NCI-H1105 treated with DMSO at 0.1 percent for 48 hours (cell line): ENCODE measurements around the gene FGF19.
"Not testable (repeated sequence)": the region's sequence is repeated elsewhere in the genome, so short reads cannot be mapped to it uniquely, and the experiment has no call there.

Experiments
- DNase-seq: peaks from one replicate; lab custom pipeline; 2025; lab: John Stamatoyannopoulos, UW

The FGF19 gene

DNA sequence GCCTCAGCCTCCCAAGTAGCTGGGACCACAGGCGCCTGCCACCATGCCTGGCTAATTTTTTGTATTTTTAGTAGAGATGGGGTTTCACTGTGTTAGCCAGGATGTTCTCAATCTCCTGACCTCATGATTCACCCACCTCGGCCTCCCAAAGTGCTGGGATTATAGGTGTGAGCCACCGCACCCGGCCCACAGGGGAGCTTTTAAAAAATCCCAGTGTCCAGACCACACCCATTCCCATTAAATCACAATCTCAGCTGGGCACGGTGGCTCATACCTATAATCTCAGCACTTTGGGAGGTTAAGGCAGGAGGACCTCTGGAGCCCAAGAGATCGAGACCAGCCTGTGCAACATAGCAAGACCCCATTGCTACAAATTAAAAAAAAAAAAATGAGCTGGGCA, 7.8 kb downstream of the FGF19 start:
- not testable (repeated sequence) for DNase-seq

DNA sequence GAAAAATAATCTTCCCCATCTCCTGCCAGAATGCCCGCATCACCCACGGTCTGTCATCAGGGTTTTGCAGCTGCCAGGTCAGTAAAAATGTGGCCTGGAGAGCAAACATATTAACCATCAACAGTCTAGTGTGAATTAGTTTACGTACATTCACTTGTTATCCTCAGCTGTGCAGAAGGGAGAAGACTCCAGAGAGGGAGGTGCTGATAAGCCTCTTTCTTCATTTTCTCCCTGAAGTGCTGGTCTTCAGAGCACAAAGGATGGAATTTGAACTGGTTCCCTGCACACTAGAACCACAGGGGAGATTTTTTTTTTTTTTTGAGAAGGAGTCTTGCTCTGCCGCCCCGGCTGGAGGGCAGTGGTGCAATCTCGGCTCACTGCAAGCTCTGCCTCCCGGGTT, 8.2 kb downstream of the FGF19 start:
- no peak for DNase-seq

DNA sequence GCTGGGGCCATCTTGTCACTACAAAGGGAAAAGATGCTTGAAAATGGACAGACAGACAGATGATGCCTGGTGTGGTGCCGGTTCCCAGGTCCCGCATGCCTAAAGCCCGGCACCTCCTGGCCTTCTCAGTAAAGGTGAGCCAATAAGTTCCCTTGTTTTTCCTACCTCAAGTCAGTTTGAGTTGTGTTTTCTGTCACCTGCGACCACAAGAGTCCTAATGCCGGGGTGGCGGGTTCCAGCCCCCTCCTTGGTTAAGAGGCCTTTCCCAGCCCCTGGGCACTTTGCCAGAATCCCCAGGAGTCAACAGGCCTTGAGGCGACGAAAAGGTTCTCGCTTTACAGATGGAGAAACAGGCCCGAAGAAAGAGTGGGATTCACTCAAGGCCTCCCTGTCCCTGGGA, 9.0 kb downstream of the FGF19 start:
- DNase-seq: no peak

DNA sequence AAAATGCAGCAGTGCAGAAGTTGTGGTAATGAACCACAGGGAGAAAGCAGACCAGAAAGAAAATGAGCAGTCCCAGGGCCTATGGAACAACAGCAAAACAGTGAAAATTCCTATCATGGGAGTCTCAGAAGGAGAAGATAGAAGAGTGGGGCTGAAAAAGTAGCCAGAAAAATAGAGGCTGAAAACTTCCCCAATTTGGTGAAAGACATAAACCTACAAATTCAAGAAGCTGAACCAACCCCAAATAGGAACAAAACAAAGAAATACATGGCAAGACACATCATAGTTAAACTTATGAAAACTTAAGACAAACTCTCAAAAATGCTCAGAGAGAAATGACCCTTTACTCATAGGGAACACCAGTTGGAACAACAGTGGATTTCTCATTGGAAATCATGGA, 11.4 kb downstream of the FGF19 start:
- DNase-seq: no peak

DNA sequence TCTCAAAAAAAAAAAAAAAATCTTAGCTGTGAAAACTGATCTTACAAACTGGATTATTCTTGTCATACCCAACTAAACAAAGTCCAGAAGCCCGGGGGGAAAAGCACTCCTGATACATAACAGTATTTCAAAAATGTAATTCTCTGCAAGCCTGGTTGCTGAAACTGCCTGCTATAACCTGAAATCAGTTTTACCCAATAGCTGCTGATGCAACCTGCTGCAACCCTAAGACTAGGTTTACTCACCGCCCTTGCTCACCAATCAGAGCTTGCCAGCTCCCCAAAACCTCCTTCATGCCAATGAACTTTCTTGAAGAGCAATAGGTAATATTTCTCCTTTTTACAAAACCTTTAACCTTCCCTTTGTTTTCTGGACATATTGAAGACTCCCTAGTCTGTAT, 12.4 kb downstream of the FGF19 start:
- DNase-seq: no peak

DNA sequence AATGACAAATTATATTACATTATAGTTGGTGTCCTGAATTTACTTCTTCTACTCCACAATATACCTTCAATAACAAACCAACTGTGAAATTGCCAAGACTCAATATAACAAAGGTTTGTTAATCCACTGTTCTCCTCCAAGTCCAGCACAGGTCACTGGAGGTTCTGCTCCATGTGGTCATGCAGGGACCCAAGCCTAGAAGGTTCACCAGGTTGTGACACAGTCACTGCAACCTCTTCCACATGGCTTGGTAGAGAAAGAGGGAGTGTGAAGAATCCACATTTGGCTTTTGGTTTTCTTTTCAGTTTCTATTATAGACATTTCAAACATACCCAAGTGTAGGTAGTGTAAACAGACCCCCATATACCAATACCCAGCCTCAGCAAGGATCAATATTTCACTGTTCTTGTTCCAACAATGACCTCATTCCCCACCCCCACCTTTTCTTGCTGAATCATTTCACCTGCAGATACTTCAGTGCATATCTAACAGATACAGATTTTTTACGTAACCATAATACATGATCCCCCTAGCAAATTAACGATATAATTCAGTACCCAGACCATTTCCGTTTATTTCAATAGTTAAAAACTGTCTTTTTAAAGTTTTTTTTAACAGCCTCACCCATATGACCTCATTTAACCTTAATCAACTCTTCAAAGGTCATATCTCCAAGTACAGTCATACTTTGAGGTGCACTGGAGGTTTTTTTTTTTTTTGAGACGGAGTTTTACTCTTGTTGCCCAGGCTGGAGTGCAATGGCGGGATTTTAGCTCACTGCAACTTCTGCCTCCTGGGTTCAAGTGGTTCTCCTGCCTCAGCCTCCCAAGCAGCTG, 14.1 kb downstream of the FGF19 start:
- DNase-seq: no peak

DNA sequence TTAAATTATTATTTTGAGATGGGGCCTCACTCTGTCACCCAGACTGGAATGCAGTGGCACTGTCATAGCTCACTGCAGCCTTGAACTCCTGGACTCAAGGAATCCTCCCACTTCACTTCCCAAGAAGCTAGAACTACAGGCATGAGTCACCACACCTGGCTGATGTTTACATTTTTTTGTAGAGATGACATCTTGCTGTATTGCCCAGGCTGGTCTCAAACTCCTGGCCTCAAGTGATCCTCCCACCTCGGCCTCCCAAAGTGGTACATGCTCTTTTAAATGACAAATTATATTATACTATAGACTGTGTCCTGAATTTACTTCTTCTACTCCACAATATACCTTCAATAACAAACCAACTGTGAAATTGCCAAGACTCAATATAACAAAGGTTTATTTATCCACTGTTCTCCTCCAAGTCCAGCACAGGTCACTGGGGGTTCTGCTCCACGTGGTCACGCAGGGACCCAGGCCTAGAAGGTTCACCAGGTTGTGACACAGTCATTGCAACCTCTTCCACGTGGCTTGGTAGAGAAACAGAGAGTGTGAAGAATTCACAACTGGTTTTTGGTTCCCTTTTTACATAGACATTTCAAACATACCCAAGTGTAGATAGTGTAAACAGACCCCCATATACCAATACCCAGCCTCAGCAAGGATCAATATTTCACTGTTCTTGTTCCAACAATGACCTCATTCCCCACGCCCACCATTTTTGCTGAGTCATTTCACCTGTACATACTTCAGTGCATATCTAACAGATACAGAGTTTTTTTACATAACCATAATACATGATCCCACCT, 15.7 kb downstream of the FGF19 start:
- DNase-seq: not testable (repeated sequence)

DNA sequence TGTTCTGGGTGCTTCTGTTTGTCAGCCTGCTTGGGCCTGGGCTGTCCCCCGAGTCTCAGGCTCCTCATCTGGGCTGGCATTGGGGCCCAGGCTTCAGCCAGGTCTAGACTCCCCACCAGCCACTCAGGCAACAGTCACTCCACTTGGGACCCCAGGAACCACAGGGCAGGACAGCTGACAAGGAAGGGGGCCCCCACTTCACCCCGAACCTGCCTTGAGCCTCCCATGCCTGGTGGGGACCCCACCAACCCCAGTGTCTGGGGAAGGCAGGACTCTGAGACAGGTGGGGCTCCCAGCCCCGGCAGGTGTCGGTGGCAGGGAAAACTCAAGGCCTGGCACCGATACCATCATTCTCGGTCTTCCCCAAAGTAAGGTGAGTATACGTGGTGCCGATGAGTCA, 17.0 kb downstream of the FGF19 start:
- no peak for DNase-seq

DNA sequence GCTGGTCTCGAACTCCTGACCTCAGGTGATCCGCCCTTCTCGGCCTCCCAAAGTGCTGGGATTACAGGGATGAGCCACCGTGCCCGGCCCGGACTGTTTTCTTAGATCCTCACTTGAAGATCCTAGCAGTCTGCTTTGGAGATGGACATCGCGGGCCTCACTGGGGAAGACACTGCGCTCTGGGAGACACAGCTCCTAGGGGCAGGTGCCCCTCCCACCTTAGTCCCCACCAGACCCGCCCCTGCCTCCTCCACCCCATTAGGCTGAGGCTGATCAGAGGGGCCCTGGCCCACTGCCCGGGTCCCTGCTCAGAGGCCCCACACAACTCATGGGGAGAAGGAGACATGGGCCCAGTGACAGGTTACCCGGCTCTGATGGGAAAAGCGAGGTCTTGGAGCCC, 17.4 kb downstream of the FGF19 start:
- DNase-seq: no peak

DNA sequence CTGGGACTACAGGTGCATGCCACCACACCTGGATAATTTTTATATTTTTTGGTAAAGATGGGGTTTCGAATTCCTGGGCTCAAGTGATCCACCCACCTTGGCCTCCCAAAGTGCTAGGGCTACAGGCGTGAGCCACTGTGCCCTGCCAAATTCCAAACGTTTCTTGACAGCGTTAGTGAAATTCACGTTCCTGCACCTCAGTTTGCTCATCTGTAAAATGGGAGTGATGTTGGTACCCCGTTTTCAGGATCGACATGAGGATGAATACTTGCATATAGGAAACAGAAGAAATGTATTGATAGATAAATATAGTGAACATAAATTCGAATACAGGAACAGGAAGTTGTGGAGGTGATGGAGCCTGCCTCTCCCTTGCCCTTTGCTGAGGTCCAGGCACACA, 18.5 kb downstream of the FGF19 start:
- no peak for DNase-seq

DNA sequence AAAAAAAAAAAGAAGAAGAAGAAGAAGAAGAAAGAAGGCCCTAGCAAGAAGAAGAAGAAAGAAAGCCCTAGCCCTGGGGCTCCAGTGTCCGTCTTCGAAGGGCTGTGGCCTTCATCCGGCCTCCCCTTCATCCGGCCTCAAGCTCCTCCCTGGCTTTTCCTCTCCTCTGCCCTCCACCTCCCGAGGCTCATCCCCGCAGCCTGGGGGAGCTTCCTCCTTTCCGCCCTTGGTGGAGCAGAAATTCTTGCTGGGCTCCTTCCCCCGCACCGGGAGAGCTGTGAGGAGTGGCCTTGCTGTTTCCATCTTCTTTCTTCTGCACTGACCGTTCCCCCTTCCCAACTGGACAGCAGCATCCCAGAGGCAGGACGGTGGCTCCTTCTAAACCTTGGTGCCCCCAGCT, 19.2 kb downstream of the FGF19 start:
- DNase-seq: no peak

DNA sequence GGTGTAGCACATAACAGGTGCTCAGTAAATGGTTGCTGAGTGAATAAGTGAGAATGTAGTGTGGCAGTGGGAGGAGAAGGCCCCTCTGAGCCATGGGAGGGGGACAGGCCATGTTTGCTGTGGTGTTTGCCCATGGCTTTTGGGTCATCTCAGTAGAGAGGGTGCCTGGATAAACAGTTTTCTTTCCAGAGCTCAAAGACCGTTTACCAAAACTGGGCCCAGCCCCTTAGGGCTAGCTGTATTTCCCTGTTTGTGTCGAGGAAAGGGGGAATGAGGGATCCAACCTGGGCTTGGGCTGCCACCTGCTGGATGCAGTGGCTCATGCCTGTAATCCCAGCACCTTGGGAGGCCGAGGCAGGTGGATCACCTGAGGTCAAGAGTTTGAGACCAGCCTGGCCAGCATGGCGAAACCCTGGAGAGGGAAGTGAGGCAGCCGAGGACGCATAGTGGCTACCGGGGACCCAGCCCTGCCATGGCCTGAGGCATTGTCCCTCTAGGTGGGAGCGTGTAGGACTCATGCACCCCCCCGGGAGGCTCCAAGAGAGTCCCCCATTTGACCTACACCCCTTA, 20.0 kb downstream of the FGF19 start:
- no peak for DNase-seq

DNA sequence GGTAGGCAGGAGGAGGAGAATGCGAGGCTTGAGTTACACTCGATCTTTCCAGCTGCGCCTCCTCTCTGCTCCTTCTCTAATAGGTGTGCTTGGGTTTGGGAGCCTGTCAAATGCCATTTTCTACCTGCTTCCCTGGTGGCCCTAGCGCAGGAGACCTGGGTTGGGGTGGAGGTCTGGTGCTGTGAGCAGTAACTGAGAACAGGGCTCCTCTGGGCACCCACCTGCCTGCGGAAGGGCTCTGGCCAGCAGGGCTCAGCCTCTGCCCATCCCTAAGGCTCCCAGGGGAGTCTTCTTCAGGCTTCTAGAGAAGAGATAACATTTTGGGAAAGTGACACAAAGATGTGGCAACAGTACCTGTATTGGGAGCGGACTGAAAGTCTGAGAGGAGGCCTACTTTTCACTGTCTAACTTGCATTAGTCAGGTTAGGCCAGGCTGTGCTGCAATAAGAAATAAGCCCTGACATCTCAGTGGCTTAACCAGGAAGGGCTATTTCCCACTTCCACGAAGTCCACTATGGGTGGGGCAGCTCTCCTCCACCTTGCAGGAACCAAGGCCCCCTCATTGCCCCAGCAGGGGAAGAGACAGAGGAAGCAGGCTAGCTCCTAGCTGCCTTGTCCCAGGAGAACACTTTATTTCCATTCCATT, 21.0 kb downstream of the FGF19 start:
- no peak for DNase-seq

DNA sequence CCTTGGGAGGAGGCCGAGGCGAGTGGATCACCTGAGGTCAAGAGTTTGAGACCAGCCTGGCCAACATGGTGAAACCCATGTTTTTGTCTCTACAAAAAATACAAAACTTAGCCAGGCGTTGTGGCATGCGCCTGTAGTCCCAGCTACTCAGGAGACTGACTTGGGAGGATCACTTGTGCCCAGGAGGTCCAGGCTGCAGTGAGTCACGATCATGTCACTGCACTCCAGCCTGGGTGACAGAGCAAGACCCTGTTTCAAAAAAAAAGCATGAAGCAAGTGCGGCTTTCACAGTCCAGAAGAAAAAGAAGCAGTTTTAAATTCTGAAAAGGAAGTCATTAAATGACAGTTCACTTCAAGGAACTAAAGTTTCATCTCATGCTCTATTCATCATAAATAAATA, 21.6 kb downstream of the FGF19 start:
- no peak for DNase-seq

DNA sequence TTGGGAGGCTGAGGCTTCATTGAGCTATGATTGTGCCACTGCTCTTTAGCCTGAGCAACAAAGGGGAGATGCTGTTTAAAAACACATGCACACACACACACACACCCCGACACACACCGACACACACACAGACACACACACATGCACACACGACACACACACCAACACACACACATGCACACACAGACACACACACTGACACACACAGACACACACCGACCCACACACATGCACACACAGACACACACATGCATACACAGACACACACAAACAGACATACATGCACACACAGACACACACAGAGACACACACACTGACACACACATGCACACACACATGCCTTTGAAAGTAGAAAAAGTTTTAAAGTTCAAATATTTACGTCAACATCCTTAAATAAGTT, 23.1 kb downstream of the FGF19 start:
- DNase-seq: no peak

DNA sequence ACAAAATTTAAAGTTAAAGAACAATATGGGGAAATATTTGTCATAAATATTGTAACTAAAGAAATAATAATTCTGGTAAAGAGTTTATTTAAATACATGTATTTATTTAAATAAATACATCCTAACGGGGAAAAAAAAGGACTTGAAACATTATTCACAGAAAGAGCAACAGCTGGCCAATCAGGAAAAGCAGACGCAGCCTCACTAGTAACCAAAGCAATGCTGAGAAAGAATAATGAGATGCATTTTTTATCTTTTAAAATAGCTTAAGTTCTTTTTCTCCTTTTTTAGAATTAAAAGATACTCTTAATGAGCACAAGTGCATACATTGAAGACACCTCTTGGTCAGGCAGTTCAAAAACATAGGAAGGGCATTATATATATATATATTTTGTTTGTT, 26.1 kb downstream of the FGF19 start:
- DNase-seq: no peak

DNA sequence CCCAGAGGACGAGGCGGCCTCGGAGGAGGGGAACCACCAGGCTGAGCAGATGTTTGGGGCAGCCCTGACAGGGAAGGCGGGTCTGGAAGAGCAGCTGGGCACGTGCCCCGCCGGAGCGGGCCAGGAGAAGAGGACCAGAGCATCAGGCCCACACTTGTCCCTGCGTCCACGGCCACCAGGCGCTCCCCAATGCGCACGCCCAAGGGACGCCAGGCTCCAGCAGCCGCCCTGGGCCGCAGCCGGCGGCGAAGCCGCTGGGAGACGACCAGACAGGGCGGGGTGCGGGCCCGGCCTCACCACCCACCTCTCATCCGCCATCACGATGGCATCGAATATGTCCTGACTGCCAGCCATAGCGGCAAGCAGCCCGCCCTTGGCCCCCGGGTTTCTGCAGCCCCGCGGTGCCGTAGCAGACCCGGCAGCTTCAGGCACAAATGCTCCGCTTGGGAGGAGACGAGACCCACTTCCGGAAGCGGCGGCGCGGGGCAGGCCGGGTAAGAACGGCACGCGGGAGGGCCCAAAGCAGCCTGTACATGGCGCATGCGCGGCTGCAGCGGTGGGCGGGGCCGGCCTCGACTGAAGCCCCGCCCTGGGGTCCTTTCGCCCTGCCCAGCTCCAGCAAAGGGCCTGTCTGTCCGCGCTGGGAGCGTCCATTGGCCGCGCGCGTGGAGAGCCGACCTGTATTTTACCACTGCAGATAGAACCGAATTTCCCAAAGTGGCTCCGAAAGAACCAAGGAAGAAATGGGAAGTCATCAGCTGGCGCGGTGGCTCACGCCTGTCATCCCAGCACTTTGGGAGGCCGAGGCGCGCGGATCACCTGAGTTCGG, 28.7 kb downstream of the FGF19 start, which contains the start of gene LTO1:
Gene LTO1, minus strand, starts transcription at position 468 of the 829 bp plus-strand sequence. Its CDS starts 114 bp downstream, at position 354.
- peak; percentile 88 for DNase-seq

DNA sequence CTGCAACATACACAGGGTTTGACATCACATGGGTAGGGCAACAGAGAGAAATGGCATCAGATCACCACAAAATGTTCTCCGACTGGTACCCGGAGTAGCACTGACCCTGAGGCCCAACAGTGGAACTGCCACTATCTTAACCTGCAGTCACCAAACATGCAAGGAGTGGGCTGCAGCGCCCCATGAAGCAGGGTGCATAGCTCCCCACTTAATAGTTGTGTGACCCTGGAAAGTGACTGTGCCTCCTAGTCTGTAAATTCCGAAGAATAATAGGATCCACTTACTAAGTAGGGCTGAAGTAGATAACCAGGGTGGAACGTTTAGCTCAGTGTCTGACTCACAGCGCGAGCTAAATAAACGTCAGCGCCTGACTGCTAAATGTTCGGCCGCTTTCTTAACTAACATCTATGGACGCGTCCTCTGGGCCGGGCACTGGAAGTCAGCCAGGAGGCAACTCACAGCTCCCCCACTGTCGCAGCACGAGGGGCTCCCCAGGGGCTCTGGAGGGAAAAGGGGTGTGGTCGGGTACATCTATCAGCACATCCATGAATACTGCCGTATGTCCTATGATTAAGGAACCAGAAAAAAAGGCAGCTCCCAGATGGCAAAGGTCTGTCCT, 29.4 kb downstream of the FGF19 start:
- DNase-seq: no peak

DNA sequence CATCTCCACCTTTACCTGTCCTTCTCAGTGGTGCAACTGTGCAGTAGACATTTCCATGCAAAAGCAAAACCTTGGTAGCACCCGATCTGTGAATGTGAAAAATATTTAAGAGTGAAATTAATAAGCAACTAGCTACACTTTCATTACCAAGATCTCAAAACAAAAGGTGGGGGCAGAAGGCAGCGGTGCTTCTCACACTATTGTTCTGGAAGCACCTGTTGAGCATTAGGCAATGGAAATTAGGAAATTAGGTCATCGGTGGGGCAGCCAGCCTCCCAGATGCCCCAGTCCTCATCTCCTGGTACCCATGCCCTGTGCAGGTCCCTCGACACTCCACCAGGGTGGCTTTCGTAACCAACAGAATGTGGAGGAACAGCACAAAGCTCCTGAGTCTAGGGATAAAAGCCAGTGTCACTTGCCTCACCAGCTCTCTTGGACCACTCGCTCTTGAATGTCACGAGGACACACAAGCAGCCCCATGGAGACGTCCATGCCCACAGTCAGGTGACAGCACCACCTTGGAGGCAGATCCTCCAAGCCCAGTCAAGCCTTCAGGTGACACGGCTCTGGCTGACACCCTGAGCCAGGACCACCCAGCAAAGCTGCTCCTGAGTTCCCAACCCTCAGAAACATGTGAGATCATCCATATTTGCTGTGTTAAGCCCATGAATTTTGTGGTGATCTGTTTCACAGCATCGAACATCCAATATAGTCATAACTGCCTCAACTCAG, 31.9 kb downstream of the FGF19 start:
- no peak for DNase-seq

DNA sequence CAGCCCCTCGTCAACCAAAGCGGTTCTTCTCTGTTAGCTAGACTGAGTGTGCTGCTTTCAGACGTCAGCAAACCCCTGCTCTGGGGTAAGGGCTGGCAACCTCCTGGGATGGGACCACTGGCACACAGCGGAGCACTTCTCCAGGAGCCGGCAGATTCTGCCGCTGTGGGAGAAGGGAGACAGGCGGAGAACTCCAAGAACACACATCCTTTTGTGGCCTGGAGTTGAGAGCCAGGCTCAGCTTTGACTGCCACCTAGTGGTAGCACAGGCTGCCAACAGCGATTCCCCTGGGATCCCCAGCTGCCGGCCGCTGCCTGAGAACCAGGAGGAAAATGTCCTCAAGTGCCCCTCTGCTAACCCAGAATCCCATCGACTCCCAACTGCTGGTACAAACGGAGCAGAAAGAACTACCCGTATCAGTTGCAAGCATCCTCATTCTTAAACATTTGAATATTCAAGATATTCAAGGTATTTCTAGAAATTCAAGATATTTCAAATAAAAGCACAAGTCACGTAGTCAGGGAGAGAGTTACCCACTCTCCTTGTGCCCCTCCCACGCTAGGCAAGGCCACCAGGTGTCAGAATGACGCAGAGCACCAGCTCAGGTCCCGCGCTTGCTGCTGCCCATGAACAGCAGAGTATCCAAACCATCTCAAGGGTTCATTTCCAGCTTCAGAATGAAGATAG, 33.5 kb downstream of the FGF19 start:
- peak; percentile 83 for DNase-seq
